Panc1 (cell line): Measurements from ENCODE around the gene NRP1. TPM values are rescaled to one million over a fixed set of nuclear protein-coding genes. Genes with fewer than 3 reads are reported as not detected.
A peak's percentile ranks its signal among the peaks of the same experiment; 100 is the strongest.

ENCODE experiments used
- ATAC-seq: fragments of 200-7000 bp; cut with Tn5 transposase; 2 replicates; pipeline ENCODE4 v1.9.1; 2020; ENCODE audit warnings: mild to moderate bottlenecking, moderate library complexity
- BruUV-seq: library from RNA; stranded (reverse); fragments of 400-500 nt; replicated peaks from 2 replicates; lab custom pipeline; 2021; lab: Mats Ljungman, UMichigan
- CTCF ChIA-PET: fragments of 300-600 bp; sonication (Branson Sonifier 250); formaldehyde crosslinking; loops from one replicate; lab custom pipeline; 2022; ENCODE audit warnings: antibody characterized with exemption; lab: Charles Lee
- POLR2A ChIA-PET: fragments of 300-600 bp; sonication (Branson Sonifier 250); formaldehyde crosslinking; loops from one replicate; lab custom pipeline; 2022; ENCODE audit warnings: antibody characterized with exemption; lab: Charles Lee
- DNase-seq: peaks from one replicate; pipeline ENCODE4 v3.0.0-alpha.2; 2010; ENCODE audit warnings: low read depth, low spot score
- H3K27ac ChIP-seq: 2 replicates; pipeline ENCODE4 v1.5.1; 2011; ENCODE audit warnings: mild to moderate bottlenecking, low read length, inconsistent platforms
- H3K27me3 ChIP-seq: fragments of 200-500 bp; sonication (Bioruptor generic); 2 replicates; pipeline ENCODE4 v1.6.0; 2014; ENCODE audit warnings: low read length, inconsistent platforms; ENCODE audit not compliant: control insufficient read depth, insufficient read depth
- H3K36me3 ChIP-seq: fragments of 200-500 bp; sonication (Bioruptor generic); 2 replicates; pipeline ENCODE4 v1.5.1; 2014; ENCODE audit warnings: inconsistent platforms, mild to moderate bottlenecking, low read length, moderate library complexity; ENCODE audit not compliant: control insufficient read depth, insufficient read depth
- H3K4me1 ChIP-seq: 2 replicates; pipeline ENCODE4 v1.5.1; 2011; ENCODE audit warnings: inconsistent platforms, mild to moderate bottlenecking, low read length, moderate library complexity; ENCODE audit not compliant: control insufficient read depth, insufficient read depth
- H3K4me3 ChIP-seq, 2 experiments: 2 replicates each; pipeline ENCODE4 v1.5.1; 2011 to 2012; ENCODE audit warnings: low read depth in 2 of 2, low read length in 2 of 2, mild to moderate bottlenecking in 2 of 2, inconsistent platforms in 1 of 2, moderate library complexity in 1 of 2
- H3K9me3 ChIP-seq: fragments of 200-500 bp; sonication (Bioruptor generic); 2 replicates; pipeline ENCODE4 v1.5.1; 2014; ENCODE audit warnings: low read depth, mild to moderate bottlenecking, inconsistent platforms, low read length, moderate library complexity; ENCODE audit not compliant: control insufficient read depth, insufficient read depth
- POLR2AphosphoS5 ChIP-seq: IDR thresholded peaks from 2 replicates; pipeline ENCODE4 v1.6.1; 2012; ENCODE audit warnings: mild to moderate bottlenecking, low read depth, low read length, moderate library complexity
- SIN3A ChIP-seq: IDR thresholded peaks from 2 replicates; pipeline ENCODE4 v1.6.1; 2012; ENCODE audit warnings: low read depth, mild to moderate bottlenecking, low read length, moderate library complexity, borderline replicate concordance; ENCODE audit not compliant: insufficient read depth
- TCF7L2 ChIP-seq: IDR thresholded peaks from 2 replicates; pipeline ENCODE4 v1.6.1; 2011; ENCODE audit warnings: mild to moderate bottlenecking, low read depth, low read length, inconsistent platforms
- in situ Hi-C: cut with HindIII; loops from 2 replicates; pipeline ENCODE4 v1.10.0; 2016; ENCODE audit warnings: low sequenced_read_pairs, low pct_unique_long_range_greater_than_20kb
- intact Hi-C: fragments of 100-400 bp; cut with micrococcal nuclease; formaldehyde crosslinking; loops from one replicate; pipeline ENCODE4 v1.10.0; 2022; ENCODE audit not compliant: unreplicated experiment
- total RNA-seq: library from RNA; stranded (reverse); gene quantifications from one replicate; pipeline ENCODE4 v1.2.1, GENCODE V29; 2021; ENCODE audit not compliant: unreplicated experiment
- TF ChIP-seq, protein P1 (sequence below), 2 experiments: IDR thresholded peaks; 2 replicates each; pipeline ENCODE4 v1.6.1; 2011 to 2012; ENCODE audit warnings: low read depth in 2 of 2, control low read depth in 1 of 2, low read length in 1 of 2, mild to moderate bottlenecking in 1 of 2, moderate library complexity in 1 of 2; ENCODE audit not compliant: insufficient read depth in 1 of 2
- TF ChIP-seq, protein P2 (sequence below): fragments of 450-650 bp; IDR thresholded peaks from 2 replicates; pipeline ENCODE4 v1.5.1; 2017; ENCODE audit warnings: mild to moderate bottlenecking

Gene NRP1
- total RNA-seq, 1 experiment from 2014 or later: 93.4 TPM

DNA sequence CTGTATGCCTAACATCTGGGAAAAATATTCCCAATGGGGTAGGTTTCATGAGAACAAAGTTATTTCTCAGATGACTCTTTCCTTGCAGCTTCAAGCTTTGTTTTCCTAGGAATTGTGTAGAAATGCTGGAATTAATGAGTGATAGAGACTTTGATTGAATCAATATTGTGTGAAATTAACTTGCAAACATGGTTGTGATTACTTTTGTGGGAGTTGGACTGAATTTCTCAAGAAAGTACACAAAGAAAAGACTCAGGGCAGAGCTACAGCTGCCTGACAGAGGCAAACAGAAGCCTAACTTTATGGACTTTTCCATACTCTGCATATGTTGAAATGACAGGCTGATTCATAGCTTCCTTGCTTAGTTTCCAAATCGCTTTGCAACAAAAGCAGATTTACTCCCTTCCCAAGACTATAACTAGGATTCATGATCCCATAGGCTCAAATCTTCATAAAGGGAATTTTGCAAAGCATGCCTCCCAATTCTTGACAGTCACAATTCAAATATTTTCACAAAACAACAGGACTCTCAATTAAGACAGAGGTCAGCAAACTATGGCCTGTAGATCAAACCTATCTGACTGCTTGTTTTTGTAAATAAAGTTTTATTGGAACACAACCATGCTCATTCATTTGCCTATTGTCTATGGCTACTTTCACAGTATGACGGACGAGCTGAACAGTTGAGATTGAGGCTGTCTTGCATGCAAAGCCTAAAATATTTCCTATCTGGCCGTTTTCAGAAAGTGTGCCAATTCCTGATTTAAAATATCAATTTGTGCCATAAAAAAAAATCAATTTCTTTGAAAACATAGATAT lies 27.6 kb downstream of the NRP1 start:
- intact Hi-C loops: no loop called here
- TF ChIP-seq POLR2AphosphoS5: no peak
- TF ChIP-seq SIN3A: no peak
- TF ChIP-seq TCF7L2: peak; percentile 56; the same call in 1 of the 2 replicates
- TF ChIP-seq, protein P1, sequence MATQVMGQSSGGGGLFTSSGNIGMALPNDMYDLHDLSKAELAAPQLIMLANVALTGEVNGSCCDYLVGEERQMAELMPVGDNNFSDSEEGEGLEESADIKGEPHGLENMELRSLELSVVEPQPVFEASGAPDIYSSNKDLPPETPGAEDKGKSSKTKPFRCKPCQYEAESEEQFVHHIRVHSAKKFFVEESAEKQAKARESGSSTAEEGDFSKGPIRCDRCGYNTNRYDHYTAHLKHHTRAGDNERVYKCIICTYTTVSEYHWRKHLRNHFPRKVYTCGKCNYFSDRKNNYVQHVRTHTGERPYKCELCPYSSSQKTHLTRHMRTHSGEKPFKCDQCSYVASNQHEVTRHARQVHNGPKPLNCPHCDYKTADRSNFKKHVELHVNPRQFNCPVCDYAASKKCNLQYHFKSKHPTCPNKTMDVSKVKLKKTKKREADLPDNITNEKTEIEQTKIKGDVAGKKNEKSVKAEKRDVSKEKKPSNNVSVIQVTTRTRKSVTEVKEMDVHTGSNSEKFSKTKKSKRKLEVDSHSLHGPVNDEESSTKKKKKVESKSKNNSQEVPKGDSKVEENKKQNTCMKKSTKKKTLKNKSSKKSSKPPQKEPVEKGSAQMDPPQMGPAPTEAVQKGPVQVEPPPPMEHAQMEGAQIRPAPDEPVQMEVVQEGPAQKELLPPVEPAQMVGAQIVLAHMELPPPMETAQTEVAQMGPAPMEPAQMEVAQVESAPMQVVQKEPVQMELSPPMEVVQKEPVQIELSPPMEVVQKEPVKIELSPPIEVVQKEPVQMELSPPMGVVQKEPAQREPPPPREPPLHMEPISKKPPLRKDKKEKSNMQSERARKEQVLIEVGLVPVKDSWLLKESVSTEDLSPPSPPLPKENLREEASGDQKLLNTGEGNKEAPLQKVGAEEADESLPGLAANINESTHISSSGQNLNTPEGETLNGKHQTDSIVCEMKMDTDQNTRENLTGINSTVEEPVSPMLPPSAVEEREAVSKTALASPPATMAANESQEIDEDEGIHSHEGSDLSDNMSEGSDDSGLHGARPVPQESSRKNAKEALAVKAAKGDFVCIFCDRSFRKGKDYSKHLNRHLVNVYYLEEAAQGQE (IDR thresholded peaks at IDR 0.05; ENCODE audit: insufficient read depth in 1 of 2, low read depth in 2 of 2, low read length in 1 of 2): no peak
- TF ChIP-seq, protein P2, sequence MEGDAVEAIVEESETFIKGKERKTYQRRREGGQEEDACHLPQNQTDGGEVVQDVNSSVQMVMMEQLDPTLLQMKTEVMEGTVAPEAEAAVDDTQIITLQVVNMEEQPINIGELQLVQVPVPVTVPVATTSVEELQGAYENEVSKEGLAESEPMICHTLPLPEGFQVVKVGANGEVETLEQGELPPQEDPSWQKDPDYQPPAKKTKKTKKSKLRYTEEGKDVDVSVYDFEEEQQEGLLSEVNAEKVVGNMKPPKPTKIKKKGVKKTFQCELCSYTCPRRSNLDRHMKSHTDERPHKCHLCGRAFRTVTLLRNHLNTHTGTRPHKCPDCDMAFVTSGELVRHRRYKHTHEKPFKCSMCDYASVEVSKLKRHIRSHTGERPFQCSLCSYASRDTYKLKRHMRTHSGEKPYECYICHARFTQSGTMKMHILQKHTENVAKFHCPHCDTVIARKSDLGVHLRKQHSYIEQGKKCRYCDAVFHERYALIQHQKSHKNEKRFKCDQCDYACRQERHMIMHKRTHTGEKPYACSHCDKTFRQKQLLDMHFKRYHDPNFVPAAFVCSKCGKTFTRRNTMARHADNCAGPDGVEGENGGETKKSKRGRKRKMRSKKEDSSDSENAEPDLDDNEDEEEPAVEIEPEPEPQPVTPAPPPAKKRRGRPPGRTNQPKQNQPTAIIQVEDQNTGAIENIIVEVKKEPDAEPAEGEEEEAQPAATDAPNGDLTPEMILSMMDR: no peak
- ATAC-seq (peak; percentile 76), DNase-seq (no peak)
- BruUV-seq: no TSS peak
- ChIA-PET CTCF (no interaction called here), POLR2A (interaction anchor here (0.6 kb wide), 1 partner anchor 64 kb away, joined by 3 read pairs; no protein-coding TSS in a partner anchor)
- Histone ChIP-seq H3K36me3 (no peaks in the 10 kb centered on the region; the same call in 1 of the 2 replicates), H3K27me3 (no peaks in the 10 kb centered on the region), H3K9me3 (no peaks in the 10 kb centered on the region), H3K4me1 (peaks cover 38% of the 10 kb centered on the region), H3K27ac (peak overlapping the region; percentile 96), H3K4me3 (no peak overlapping the region)
- in situ Hi-C loops: no loop called here

DNA sequence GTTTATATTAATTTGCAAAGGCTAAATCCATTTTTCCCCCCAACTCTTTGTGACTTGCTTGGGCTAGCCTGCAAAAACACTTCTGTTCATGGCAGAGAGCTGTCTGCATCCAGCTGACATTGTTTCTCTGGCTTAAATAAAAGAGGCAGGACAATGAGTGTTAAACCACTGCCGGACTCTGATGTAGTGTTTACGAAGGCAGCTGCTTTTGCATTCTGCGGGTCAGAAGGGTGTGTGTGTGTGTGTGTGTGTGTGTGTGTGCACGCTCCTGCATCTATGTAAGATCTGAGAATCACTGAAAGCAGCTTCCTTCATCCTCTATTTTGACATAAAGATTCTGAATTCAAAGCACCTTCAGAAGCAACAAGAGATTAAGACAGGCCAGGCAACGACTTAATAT lies 28.3 kb downstream of the NRP1 start:
- ChIA-PET POLR2A (interaction anchor here (0.6 to 0.7 kb wide), 3 partner anchors 59 to 72 kb away, joined by 3 to 7 read pairs (median 6); no protein-coding TSS in a partner anchor), CTCF (no interaction called here)
- H3K27me3 ChIP-seq: no peaks in the 10 kb centered on the region
- H3K36me3 ChIP-seq: no peaks in the 10 kb centered on the region; the same call in 1 of the 2 replicates
- intact Hi-C loops (no loop called here), in situ Hi-C loops (no loop called here)
- H3K4me1 ChIP-seq: peaks cover 45% of the 10 kb centered on the region
- ATAC-seq: no peak
- H3K27ac ChIP-seq: peak overlapping the region; percentile 96
- DNase-seq: no peak
- no peak overlapping the region for H3K4me3 ChIP-seq
- no TSS peak for BruUV-seq
- TF ChIP-seq SIN3A (no peak), POLR2AphosphoS5 (no peak), TCF7L2 (no peak)
- TF ChIP-seq, protein P1 (IDR thresholded peaks at IDR 0.05; ENCODE audit: insufficient read depth in 1 of 2, low read depth in 2 of 2, low read length in 1 of 2): no peak
- TF ChIP-seq, protein P2: no peak
- H3K9me3 ChIP-seq: no peaks in the 10 kb centered on the region
